HG03439 (cell line): ENCODE results near the gene TRMT112.
"Not testable (repeated sequence)": the region's sequence is repeated elsewhere in the genome, so short reads cannot be mapped to it uniquely, and the experiment has no call there.

Source experiments
- ATAC-seq: cut with Tn5 transposase; IDR thresholded peaks from one replicate; pipeline ENCODE4 v1.9.1; 2021; ENCODE audit warnings: mild to moderate bottlenecking, moderate library complexity; ENCODE audit not compliant: unreplicated experiment

TRMT112 gene

DNA sequence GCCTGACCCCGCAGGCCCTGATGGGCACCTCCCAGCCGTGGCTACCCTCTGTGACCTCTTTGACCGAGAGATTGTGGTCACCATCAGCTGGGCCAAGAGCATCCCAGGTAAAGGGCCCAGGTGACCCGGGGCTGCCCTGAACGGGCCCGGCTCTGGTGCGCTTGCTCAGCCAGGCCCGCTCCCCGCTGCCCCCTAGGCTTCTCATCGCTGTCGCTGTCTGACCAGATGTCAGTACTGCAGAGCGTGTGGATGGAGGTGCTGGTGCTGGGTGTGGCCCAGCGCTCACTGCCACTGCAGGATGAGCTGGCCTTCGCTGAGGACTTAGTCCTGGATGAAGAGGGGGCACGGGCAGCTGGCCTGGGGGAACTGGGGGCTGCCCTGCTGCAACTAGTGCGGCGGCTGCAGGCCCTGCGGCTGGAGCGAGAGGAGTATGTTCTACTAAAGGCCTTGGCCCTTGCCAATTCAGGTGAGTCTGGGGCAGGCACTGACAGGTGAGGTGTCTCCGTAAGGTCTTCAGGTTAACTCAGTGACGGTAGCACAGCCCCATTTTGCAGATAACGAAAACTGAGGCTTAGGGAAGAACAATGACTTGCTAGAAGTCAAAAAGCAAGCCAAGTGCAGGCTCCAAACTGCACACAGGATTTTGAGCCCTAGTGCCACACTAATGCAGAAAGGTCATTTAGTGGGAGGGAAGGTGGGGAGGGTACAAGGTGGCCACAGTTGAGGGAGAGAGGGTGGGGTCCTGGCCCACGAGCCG is 2.4 kb downstream of the TRMT112 start:
- no peak for ATAC-seq

DNA sequence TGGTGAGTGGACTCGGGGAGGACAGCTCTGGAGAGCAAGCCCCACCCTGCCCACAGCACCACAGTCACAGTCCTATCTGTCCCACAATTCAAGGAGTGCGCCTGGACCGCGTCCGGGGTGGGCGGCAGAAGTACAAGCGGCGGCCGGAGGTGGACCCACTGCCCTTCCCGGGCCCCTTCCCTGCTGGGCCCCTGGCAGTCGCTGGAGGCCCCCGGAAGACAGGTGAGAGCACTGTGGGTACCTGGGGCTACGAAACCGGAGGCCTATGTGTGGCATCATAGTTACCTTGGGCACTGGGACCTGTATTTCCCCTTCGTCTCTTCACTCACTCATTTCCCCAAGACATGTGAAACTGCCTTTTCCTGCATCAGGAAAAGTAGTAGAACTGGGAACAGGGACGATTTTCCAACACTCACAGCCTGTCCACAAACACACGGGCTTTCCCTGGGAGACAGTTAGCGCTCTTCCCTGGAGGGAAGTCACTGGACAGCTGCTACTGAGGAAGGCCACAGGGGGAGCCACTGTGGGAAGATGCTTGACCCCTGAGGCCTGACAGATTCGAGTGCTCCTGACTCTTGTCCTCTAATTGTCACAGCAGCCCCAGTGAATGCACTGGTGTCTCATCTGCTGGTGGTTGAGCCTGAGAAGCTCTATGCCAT is 3.1 kb downstream of the TRMT112 start:
- ATAC-seq: no peak

- no peak for ATAC-seq
These were observed 3.7 kb downstream of the TRMT112 start for GRCh38 chr11:64313491-64314145.

GRCh38 chr11:64312947-64313346 is 4.4 kb downstream of the TRMT112 start:
- no peak for ATAC-seq

DNA sequence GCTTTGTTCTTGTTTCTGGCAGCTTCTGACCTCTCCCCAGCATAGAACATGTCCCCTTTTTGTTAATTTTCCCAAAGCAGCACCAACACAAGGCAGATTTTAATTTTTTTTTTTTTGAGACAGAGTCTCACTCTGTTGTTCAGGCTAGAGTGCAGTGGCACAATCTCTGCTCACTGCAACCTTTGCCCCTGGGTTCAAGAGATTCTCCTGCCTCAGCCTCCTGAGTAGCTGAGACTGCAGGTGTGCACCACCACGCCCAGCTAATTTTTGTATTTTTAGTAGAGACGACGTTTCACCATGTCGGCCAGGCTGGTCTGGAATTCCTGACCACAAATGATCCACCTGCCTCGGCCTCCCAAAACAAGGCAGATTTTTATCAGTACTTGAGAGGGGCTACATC is 9.6 kb downstream of the TRMT112 start:
- not testable (repeated sequence) for ATAC-seq

GRCh38 chr11:64306876-64307622 is 10.3 kb downstream of the TRMT112 start:
- ATAC-seq: no peak

GRCh38 chr11:64306563-64306875 is 10.8 kb downstream of the TRMT112 start:
- no peak for ATAC-seq

- peak; percentile 28 for ATAC-seq
These were observed 11.4 kb downstream of the TRMT112 start for GRCh38 chr11:64305691-64306562.

- ATAC-seq: peak; percentile 69
These were observed 12.2 kb downstream of the TRMT112 start, which contains the start of gene ESRRA for GRCh38 chr11:64305075-64305690. Gene ESRRA, plus strand, starts transcription at chr11:64305524. Its CDS starts 1,656 bp downstream, at chr11:64307180.

DNA sequence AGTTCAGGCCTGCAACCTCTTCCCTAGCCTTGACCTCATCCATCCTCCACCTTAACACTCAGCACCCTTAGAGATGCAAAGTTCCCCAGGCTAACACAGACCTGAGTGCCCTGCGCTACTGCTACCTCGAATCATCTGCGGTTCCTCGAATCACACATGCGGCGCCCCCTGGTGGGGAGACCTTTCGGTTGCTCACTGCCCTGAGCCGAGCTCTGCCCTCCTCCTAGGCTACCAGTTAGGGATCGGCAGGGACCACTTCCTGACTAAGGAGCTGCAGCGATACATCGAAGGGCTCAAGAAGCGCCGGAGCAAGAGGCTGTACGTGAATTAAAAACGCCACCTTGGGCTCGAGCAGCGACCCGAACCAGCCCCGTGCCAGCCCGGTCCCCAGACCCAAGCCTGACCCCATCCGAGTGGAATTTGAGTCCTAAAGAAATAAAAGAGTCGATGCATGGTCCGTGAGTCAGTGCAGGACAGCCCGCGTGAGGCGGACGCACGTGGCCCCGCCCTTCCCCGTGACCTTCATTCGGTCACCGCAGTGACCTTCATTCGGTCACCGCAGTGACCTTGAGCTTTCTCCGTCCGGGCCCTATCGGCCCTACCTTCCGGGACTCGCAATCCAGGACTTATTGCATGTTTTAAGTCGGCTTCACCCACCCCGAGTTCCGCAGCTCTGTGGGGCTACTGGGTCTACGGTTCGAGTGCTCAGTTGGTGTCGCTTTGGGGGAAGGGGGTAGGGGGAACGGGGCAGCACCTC is 12.9 kb downstream of the TRMT112 start:
- ATAC-seq: peak; percentile 25

GRCh38 chr11:64304032-64304315 is 13.4 kb downstream of the TRMT112 start:
- no peak for ATAC-seq

DNA sequence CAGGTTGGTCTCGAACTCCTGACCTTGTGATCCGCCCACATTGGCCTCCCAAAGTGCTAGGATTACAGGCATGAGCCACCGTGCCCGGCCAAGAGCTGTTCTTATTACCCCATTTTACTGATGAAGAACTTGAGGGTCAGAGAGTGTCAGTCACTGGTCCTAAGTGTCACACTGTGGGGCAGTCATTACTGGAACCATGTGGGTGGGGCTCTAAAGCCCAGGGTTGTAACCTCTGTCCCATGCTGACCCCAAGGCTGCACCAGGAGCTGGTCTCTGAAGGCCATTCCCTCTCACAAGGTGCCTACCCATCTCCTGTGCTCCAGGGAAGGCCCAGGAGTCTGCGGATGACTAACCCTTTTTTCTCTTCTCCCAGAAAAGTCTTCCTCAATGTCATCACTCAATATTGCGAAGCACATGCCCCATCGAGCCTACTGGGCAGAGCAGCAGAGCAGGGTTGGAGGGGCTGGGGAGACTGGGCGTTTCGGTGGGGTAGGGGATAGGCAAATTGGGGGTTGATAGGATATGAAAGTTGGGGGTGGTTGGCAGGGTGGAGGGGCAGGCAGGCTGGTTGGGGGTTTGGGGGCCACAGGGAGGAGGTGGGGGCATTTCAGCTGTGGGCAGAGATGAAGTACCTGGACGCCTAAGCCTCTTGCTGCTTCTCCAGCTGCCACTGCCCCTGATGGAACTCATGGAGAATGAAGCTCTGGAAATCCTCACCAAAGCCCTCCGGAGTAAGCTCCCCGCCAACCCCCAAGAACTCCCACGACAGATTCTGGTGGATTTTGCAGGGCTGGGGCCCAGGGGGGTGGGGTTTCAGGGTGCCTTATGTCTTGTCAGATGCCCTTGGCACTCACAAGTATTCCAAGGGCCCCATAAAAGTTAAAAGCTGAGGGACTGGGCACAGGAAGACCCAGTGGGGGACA is 14.0 kb downstream of the TRMT112 start:
- ATAC-seq: no peak

DNA sequence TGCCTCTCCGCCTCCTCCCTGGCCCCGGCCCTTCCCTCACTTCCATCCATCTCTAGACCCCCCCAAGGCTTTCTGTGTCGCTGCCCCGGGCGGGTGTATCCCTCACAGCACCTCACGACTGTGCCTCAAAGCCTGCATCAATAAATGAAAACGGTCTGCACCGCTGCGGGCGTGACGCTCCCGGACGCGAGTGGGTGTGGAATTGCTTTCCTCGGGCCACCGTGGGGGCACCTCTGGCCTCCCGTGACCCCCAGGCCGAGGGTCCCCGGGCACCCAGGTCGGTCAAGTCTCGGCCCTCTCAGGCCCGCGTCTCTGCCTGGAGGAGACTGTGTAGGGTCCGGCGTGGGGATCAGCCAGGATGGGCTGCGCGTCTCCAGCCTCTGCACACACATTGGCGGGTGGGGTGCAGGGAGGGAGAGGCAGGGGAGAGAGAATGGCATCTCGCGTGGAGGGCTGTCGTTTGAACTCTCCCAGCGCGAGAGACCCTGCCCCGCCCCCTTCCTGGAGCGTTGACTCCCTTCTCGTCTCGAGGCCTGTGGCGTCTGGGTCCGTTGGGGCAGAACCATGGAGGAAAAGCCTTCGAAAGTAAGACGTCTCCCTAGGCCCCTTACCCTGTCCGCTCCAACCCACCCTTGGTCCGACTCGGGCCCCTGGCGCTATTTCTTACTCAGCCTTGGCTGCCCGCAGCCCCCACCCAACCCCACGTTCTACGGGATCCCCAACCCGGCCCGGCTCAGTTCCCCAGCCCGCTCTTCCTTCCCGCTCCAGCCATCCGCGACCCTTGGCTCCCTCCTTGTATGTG is 17.3 kb downstream of the TRMT112 start, which contains the start of gene CATSPERZ:
Gene CATSPERZ (plus strand): TSS at position 512 of the 802 bp plus-strand sequence. CDS start 53 bp downstream, at position 565.
- ATAC-seq: no peak

DNA sequence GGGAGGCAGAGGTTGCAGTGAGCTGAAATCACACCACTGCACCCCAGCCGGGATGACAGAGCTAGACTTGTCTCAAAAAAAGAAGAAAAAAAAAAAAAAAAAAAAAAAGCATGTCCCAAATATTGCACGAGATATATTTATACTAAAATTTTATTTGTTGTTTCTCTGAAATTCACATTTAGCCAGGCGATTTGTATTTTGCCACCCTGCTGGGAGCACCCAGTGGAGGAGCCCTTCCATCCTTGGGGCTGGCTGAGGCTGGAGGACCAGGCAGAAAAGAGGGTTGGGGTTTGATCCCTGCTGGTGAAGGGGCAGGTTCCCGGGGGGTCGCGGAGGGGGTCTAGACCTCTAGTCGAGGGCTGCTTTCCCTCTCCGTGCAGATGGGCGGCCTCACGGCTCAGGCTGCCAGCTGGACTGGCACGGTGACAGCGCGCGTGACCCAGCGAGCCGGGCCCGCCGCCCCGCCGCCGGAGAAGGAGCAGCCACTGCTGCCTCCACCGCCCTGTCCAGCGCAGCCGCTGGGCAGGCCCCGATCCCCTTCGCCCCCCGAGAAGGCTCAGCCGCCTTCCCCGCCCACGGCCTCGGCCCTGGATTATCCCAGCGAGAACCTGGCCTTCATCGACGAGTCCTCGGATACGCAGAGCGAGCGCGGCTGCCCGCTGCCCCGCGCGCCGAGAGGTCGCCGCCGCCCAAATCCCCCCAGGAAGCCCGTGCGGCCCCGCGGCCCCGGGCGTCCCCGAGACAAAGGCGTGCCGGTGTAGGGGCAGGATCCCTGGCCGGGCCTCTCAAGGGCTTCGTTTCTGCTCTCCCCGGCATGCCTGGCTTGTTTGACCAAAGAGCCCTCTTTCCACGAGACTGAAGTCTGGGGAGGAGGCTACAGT is 18.2 kb downstream of the TRMT112 start:
- no peak for ATAC-seq

DNA sequence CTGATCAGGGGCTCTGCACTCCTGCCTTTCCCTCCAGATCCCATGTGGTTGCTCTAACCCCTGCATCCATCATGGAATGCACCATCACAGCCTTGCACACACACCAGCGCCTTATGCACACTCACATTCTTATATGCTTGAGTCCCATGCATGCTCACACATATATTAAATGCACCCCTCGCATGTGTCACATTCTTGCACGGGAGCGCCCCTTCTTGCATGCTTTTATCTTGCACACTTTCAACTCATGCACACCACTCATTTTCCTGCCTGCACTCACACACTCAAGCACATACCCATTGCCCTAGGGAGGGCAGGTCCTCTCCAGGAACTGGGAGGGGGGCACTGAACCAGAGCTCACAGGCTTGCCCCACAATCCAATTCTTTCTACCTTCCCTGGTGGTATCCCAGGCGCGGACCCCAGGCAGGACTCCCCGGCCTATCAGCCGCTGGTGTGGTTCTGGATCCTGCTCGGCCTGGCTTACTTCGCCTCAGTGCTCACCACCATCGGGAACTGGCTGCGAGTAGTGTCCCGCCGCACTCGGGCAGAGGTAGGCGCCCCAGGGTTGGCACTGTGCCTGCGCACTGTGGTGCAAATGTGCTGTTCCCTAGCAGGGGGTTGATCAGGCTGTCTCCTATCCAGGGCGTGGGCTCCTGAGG is 19.5 kb downstream of the TRMT112 start:
- no peak for ATAC-seq
